Parathyroid adenoma (tissue), 2 donors: Measurements from ENCODE around the gene MSANTD3.

Experiments used
- H2AFZ ChIP-seq: fragments of 300-600 bp; sonication (generic); one replicate; pipeline ENCODE4 v1.7.0; 2017; ENCODE audit warnings: antibody characterized with exemption, mild to moderate bottlenecking
- H3K27ac ChIP-seq: fragments of 300-600 bp; sonication (generic); one replicate; pipeline ENCODE4 v1.7.0; 2017
- H3K27me3 ChIP-seq: fragments of 300-600 bp; sonication (generic); one replicate; pipeline ENCODE4 v1.7.0; 2017; ENCODE audit warnings: low read length; ENCODE audit not compliant: control insufficient read depth, insufficient read depth
- H3K36me3 ChIP-seq: fragments of 300-600 bp; sonication (generic); one replicate; pipeline ENCODE4 v1.7.0; 2017; ENCODE audit warnings: low read length; ENCODE audit not compliant: control insufficient read depth, insufficient read depth
- H3K4me1 ChIP-seq: fragments of 300-600 bp; sonication (generic); one replicate; pipeline ENCODE4 v1.7.0; 2017; ENCODE audit warnings: control low read depth
- H3K4me2 ChIP-seq: fragments of 300-600 bp; sonication (generic); one replicate; pipeline ENCODE4 v1.7.0; 2017; ENCODE audit warnings: low read length
- H3K4me3 ChIP-seq: fragments of 300-600 bp; sonication (generic); one replicate; pipeline ENCODE4 v1.7.0; 2017; ENCODE audit warnings: low read depth, low read length
- H3K79me2 ChIP-seq: fragments of 300-600 bp; sonication (generic); one replicate; pipeline ENCODE4 v1.7.0; 2017; ENCODE audit warnings: control low read depth
- H3K9ac ChIP-seq: fragments of 300-600 bp; sonication (generic); one replicate; pipeline ENCODE4 v1.7.0; 2017; ENCODE audit warnings: mild to moderate bottlenecking
- H3K9me3 ChIP-seq: fragments of 300-600 bp; sonication (generic); one replicate; pipeline ENCODE4 v1.7.0; 2017; ENCODE audit warnings: low read length; ENCODE audit not compliant: control insufficient read depth
- TF ChIP-seq, protein P1 (sequence below): fragments of 300-600 bp; sonication (generic); IDR thresholded peaks from one replicate; pipeline ENCODE4 v1.7.0; 2017; ENCODE audit warnings: antibody characterized with exemption, mild to moderate bottlenecking
- donor health status: primary hyperparathyroidism.

Gene MSANTD3

GRCh38 chr9:100396769-100397168 lies 30.2 kb upstream of the MSANTD3 start:
- Histone ChIP-seq H3K4me2 (no peak overlapping the region), H3K36me3 (no peaks in the 10 kb centered on the region), H3K4me1 (no peaks in the 10 kb centered on the region), H3K4me3 (no peak overlapping the region), H3K27ac (no peak overlapping the region), H3K9me3 (no peaks in the 10 kb centered on the region), H3K79me2 (no peaks in the 10 kb centered on the region), H3K9ac (no peak overlapping the region), H3K27me3 (no peaks in the 10 kb centered on the region), H2AFZ (no peak overlapping the region)
- TF ChIP-seq, protein P1, sequence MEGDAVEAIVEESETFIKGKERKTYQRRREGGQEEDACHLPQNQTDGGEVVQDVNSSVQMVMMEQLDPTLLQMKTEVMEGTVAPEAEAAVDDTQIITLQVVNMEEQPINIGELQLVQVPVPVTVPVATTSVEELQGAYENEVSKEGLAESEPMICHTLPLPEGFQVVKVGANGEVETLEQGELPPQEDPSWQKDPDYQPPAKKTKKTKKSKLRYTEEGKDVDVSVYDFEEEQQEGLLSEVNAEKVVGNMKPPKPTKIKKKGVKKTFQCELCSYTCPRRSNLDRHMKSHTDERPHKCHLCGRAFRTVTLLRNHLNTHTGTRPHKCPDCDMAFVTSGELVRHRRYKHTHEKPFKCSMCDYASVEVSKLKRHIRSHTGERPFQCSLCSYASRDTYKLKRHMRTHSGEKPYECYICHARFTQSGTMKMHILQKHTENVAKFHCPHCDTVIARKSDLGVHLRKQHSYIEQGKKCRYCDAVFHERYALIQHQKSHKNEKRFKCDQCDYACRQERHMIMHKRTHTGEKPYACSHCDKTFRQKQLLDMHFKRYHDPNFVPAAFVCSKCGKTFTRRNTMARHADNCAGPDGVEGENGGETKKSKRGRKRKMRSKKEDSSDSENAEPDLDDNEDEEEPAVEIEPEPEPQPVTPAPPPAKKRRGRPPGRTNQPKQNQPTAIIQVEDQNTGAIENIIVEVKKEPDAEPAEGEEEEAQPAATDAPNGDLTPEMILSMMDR, result no peak

DNA sequence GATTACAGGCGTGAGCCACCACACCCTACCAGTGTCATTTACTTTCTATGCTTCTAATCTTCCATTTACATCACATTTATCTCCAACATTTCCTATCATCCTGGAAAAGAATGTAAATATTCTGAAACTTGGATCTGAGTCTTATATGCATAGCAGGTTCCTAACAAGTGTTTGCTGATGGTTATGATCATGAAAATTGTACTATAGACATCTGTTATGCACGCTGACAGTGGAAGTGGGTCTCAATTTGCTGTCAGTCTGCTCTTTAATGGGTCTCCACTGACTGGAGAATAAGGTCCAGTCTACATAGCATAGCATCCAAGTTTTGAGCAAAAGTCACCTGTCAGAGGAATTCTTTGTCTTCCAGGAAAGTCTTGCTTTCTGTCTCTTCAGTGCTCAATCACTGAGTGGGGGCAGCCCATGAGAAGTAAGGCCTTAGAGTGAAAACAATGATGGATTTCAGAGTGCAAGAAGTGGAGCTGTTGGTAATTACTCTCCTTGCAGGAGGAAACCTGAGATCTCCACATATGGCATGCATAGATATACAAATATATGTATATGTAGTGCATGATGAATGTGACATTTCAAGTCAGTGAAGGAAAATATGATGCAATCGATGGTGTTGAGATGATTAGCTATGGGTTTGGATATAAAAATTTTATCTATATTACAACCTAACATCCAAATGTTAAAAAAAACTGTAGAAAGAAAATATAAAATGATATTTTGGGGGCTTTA lies 29.2 kb upstream of the MSANTD3 start:
- H3K27me3 ChIP-seq, result no peaks in the 10 kb centered on the region
- no peaks in the 10 kb centered on the region for H3K36me3 ChIP-seq
- H3K27ac ChIP-seq, result no peak overlapping the region
- no peak overlapping the region for H2AFZ ChIP-seq
- TF ChIP-seq, protein P1, result no peak
- no peak overlapping the region for H3K4me3 ChIP-seq
- H3K4me1 ChIP-seq, result no peaks in the 10 kb centered on the region
- no peaks in the 10 kb centered on the region for H3K9me3 ChIP-seq
- no peak overlapping the region for H3K4me2 ChIP-seq
- H3K9ac ChIP-seq, result no peak overlapping the region
- H3K79me2 ChIP-seq, result no peaks in the 10 kb centered on the region

DNA sequence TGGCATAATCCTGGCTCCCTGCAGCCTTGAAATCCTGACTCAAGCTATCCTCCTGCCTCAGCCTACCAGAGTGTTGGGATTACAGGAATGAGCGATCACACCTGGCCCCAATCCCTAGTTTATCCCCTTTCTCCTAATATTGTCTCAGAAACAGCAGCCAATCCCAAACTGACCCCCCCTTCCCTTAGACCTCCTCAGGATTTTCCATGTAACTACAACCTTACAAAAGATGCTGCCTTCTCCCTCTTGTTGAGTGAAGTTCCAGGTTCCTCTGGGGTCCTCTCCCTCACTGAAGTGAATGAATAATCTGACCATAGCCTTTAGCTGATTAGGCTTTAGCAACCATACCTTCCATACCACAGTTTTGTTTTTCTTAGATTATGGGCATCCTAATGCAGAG lies 25.9 kb upstream of the MSANTD3 start:
- H3K79me2 ChIP-seq, result no peaks in the 10 kb centered on the region
- H3K27me3 ChIP-seq, result no peaks in the 10 kb centered on the region
- H3K4me2 ChIP-seq, result no peak overlapping the region
- no peaks in the 10 kb centered on the region for H3K4me1 ChIP-seq
- TF ChIP-seq, protein P1, result no peak
- no peaks in the 10 kb centered on the region for H3K9me3 ChIP-seq
- H2AFZ ChIP-seq, result no peak overlapping the region
- no peak overlapping the region for H3K27ac ChIP-seq
- H3K9ac ChIP-seq, result no peak overlapping the region
- H3K4me3 ChIP-seq, result no peak overlapping the region
- H3K36me3 ChIP-seq, result no peaks in the 10 kb centered on the region

DNA sequence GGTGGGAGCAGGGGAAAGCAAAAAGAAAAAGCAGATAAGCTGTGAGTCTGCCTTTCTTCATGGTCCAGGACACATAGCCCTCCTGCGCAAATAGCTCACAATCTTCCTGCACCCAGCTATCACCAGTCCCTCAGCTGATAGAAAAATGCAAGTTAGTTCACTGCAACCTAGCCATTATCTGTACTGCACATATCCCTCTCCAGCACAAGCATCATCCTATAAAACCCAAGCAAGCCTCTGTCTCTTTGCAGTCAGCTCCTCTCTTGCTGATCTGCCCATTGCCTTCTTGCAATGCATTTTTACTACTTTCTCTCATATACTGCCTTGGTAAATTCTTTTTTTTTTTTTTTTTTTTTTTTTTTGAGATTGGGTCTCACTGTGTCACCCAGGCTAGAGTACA lies 20.0 kb upstream of the MSANTD3 start:
- H3K36me3 ChIP-seq, result no peaks in the 10 kb centered on the region
- H3K27me3 ChIP-seq, result no peaks in the 10 kb centered on the region
- no peak overlapping the region for H3K4me2 ChIP-seq
- no peaks in the 10 kb centered on the region for H3K4me1 ChIP-seq
- H3K4me3 ChIP-seq, result no peak overlapping the region
- no peak overlapping the region for H3K9ac ChIP-seq
- TF ChIP-seq, protein P1, result no peak
- no peaks in the 10 kb centered on the region for H3K9me3 ChIP-seq
- no peak overlapping the region for H3K27ac ChIP-seq
- H3K79me2 ChIP-seq, result no peaks in the 10 kb centered on the region
- no peak overlapping the region for H2AFZ ChIP-seq

GRCh38 chr9:100408546-100409175 lies 18.3 kb upstream of the MSANTD3 start:
- Histone ChIP-seq H3K27me3 (no peaks in the 10 kb centered on the region), H3K27ac (no peak overlapping the region), H3K79me2 (no peaks in the 10 kb centered on the region), H3K36me3 (no peaks in the 10 kb centered on the region), H3K4me1 (no peaks in the 10 kb centered on the region), H2AFZ (no peak overlapping the region), H3K4me3 (no peak overlapping the region), H3K9ac (no peak overlapping the region), H3K9me3 (no peaks in the 10 kb centered on the region), H3K4me2 (no peak overlapping the region)
- TF ChIP-seq, protein P1, result no peak
